NCI-H2081 (cell line): ENCODE results near the gene ADH1C.

ENCODE experiments used
- DNase-seq, 2 experiments: peaks; one replicate each; lab custom pipeline; 2025; lab: John Stamatoyannopoulos, UW

Gene ADH1C

GRCh38 chr4:99301376-99302164 is 51.0 kb downstream of the ADH1C start:
- no peak for DNase-seq

DNA sequence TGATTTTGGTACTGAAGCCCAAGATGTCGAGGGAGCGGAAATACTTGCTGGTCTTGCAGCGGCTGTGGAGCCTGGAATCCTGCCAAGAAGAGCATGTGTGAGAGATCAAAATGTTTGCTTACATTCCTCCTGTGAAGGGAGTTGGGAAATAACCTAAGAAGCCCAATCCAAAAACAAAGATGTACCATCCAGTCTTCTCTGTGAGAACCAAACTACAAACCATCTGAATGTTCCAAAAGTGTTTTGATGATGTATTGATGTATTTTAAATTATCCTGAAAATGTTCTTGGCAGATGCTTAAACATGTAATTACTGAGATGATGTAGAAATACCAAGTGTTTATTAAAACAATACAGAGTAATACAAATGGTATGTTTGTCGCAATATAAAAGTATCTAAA is 51.6 kb downstream of the ADH1C start:
- peak; percentile 1 for DNase-seq

GRCh38 chr4:99293357-99293756 is 59.2 kb downstream of the ADH1C start:
- no peak for DNase-seq

DNA sequence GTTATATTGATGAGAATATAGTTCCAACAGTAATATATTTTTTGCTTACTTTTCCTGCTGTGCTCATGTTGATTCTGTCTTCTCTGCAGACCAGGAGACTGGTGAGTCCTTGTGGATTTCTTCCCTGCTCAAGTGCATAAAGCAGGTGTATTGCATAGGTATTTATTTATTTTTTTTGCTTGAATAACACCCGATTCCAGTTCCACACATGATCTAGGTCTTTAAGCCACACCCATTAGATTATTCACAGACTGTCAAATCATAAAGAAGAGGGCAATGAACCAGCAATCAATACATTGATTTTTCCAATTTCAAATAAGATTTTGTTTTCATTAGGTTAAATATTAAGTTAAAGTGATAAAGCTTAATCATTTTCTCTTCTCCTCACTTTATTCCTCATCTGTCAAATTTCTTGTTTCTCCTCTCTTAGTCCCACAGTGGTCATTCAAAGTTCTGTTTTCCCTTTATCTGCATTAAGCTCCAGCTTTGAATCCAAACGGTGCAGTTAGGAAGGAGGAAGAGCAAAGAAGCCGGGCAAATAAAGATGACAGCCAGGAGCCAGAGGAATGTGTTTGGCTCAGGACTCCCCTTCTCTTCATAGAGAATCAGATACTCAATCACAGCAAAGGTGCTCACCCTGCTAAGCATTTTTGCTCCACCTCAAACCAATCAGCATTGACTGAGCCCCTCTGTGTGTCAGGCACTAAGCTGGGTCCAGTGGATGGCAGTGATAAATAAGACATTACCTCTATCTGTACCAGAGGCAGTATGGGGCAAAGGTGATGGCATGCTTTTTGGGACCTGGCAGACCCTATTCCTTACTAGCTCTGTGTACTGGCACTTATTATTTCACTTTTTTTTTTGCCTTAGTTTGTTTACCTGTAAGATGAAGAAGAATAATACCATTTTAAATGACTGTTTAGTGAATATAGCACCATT is 61.4 kb downstream of the ADH1C start, which contains the start of gene ADH1A:
ADH1A (minus strand) TSS at position 138 of the 939 bp plus-strand sequence; CDS start at position 67, 71 bp downstream.
- no peak for DNase-seq
